Measurements from ENCODE around the gene MCF2L.

DNA sequence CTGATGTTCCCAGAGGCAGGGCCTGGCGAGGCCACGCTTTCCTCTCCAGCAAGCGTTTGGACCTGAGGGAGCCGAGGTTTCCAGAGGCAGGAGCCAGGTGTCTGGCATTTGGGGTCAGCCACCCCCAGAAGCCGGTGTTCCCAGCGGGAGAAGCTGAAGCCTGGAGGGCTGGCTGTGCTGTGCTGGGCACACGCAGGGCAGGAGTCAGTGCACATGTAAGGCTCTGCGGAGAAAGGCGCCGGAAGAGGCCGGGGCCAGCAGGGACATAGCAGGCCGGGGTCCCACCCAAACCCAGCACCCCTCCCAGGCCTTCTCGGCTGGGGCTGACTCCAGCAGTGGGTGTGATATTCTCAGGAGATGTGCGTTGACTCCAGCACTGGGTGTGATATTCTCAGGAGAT, 31.6 kb downstream of the MCF2L start:
- TF ChIP-seq, protein P1, sequence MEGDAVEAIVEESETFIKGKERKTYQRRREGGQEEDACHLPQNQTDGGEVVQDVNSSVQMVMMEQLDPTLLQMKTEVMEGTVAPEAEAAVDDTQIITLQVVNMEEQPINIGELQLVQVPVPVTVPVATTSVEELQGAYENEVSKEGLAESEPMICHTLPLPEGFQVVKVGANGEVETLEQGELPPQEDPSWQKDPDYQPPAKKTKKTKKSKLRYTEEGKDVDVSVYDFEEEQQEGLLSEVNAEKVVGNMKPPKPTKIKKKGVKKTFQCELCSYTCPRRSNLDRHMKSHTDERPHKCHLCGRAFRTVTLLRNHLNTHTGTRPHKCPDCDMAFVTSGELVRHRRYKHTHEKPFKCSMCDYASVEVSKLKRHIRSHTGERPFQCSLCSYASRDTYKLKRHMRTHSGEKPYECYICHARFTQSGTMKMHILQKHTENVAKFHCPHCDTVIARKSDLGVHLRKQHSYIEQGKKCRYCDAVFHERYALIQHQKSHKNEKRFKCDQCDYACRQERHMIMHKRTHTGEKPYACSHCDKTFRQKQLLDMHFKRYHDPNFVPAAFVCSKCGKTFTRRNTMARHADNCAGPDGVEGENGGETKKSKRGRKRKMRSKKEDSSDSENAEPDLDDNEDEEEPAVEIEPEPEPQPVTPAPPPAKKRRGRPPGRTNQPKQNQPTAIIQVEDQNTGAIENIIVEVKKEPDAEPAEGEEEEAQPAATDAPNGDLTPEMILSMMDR (conservative IDR thresholded peaks at IDR 0.05; ENCODE audit: low read depth, low read length): no peak
- TF ChIP-seq EZH2 (IDR thresholded peaks at IDR 0.05; ENCODE audit: low read length, unreplicated experiment): no peak
